ENCODE measurements around the gene MOGAT3.

MOGAT3 gene

DNA sequence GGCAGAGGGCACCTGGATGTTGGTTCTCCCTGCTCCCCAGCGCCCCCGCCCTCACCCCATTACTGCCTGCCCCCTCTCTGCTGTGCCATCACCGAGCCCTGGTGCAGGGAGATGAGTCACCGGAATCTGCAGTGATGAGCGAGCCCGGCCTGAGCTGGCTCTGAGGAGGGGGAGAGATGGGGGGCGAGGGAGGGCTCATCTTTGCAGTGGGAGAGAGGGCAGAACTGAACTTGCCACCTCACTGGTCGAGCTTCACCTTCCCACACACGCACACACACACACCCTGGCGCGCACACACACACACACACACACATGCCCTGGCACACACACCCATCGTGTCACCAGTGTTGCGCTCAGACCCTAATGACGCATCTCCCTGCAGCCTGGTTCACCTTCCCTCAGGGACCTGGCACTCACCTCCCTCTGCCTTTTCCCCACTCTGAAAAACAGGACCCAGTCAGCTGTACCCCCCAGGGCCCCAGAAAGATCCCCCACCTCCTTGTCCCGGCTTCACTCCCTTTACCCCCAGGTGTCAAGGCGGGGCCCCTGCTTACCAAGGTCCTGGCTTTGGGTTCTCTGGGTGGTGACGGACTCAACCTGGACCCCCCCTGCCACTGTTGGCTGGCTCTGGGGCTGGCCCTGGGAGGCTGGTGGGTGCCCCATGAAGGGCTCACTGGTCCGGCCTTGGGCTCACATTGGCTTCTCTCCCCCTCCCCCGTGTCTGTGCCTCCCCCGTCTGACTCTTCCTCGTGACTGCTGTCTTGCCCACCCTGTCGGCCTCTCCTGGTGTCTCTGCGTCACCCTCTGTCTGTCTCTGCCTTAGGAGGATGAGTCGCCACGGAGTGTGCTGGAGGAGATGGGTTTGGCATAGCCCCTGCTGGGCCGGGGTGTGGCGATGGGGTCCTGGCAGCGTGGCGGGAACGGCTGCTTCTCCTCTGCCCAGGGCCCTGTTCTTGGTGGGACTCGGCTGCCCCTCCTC, 40.9 kb downstream of the MOGAT3 start:
- DNase-seq, result no peak

- DNase-seq, result no peak
Observed at GRCh38 chr7:101156866-101157589, 43.8 kb downstream of the MOGAT3 start.

GRCh38 chr7:101156277-101156676, 44.6 kb downstream of the MOGAT3 start:
- no peak for DNase-seq

- DNase-seq, result no peak
Observed at GRCh38 chr7:101155303-101155702, 45.5 kb downstream of the MOGAT3 start.

DNA sequence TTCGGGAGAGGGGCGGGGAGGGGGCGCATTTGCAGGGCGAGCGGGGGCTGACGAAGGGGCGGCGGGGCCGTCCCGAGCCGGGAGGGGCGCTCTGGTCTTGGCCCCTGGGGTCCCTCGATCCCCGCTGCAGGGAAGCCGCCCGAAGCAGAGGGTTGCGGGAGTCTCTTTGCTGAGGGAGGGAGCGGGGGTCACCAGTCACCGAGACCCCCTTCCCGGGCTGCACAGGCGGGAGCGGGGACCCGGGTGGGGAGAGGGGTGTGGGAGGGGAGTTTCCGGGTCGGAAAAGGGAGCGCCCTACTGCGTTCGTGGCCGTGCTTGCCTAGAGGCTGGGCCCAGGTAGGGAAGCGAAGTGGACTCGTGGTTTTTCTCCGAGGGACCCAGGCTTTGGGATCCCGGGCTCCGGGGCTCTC, 46.1 kb downstream of the MOGAT3 start:
- DNase-seq, result no peak

DNA sequence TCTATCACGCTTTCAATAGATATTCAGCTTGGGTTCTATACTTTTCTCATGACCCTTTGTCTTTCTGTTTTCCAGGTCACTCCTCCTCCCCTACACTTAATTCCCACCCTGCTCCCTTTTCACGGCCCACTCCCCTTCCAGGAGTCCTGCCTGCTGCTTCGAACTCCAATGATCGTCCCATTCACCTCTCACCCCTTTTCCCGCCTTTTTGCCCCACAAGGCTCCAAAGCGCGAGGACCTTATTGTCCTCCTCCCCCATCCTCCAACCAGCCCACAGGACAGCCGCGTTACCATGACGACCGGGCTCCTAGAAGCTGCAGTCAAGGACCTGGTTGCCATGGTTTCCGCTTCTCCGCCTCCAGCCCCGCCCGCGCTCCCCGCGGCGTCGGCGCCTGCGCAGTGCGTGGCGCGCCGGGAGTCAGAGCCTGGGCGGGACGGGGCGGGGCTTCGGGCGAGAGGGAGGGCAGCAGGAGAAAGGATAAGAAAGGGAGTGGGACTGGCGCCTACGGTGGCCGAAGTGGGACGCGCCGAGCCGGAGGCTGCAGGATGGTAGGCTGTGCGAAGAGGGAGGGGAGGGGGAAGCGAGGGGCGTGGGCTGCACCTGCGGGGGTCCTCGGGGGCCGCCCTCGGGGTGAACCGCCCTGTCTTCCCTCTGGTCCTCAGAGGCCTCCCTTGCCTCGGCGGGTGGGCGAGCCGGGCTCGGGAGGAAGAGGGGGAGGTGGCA, 46.7 kb downstream of the MOGAT3 start, which contains the start of gene AP1S1:
Gene AP1S1, plus strand, starts transcription at position 508 of the 724 bp plus-strand sequence. Its CDS starts 39 bp downstream, at position 547.
- peak; percentile 93 for DNase-seq

GRCh38 chr7:101151908-101152651, 48.8 kb downstream of the MOGAT3 start:
- DNase-seq, result no peak

Measured in suppressor macrophage treated with lipopolysaccharide for 4 hours (primary cell).